Activated T-cell treated with anti-CD3 and anti-CD28 coated beads, Interleukin-2, amount 50 U/mL, for 4 hours (primary cell): ENCODE measurements around the gene GABRB2. TPM values are rescaled to one million over a fixed set of nuclear protein-coding genes. Genes with fewer than 3 reads are reported as not detected.
"Not testable (repeated sequence)": the region's sequence is repeated elsewhere in the genome, so short reads cannot be mapped to it uniquely, and the experiment has no call there.

ENCODE experiments used
- ATAC-seq, 2 donors: fragments of 200-7000 bp; cut with Tn5 transposase; one replicate each; pipeline ENCODE4 v1.10.0; 2021
- DNase-seq: peaks from one replicate; pipeline ENCODE4 v3.0.0-alpha.2; 2020
- H3K27me3 Mint-ChIP-seq: one replicate; pipeline ENCODE4 v1.8.0; 2021; ENCODE audit warnings: low read depth, mixed read lengths
- H3K36me3 Mint-ChIP-seq: one replicate; pipeline ENCODE4 v1.8.0; 2022; ENCODE audit warnings: mixed read lengths; ENCODE audit not compliant: insufficient read depth
- H3K4me1 Mint-ChIP-seq: one replicate; pipeline ENCODE4 v1.8.0; 2021; ENCODE audit warnings: low read depth, mixed read lengths
- H3K4me3 Mint-ChIP-seq: one replicate; pipeline ENCODE4 v1.8.0; 2021; ENCODE audit warnings: mild to moderate bottlenecking, moderate library complexity, mixed read lengths
- H3K9me3 Mint-ChIP-seq: one replicate; pipeline ENCODE4 v1.8.0; 2021; ENCODE audit warnings: mixed read lengths
- total RNA-seq, 3 donors: library from RNA; stranded (reverse); gene quantifications; one replicate each; pipeline ENCODE4 v1.2.1, GENCODE V29; 2021

GABRB2 gene
- total RNA-seq, 3 donors from 2014 or later = not detected

DNA sequence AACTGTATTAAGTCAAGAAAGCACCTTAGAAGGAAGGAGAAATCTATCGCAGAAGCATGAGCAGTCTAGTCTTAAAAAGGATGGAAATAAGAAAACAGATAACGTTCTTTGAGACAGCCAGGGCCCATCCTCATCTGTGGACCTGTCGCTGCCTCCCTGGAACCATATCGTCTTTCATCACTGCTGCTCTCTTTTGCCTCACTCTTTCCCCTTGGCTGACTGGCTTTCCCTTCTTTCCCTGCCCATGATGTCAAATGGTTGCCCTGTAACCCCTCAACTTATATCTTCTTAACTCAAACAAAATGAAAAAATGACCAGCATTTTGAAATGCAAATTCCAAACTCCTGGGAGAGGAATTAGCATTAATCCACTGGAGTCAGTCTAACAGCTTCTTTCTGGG lies 299.8 kb downstream of the GABRB2 start:
- no peaks in the 10 kb centered on the region for H3K27me3 Mint-ChIP-seq
- no peak overlapping the region for H3K4me3 Mint-ChIP-seq
- no peak for ATAC-seq
- H3K36me3 Mint-ChIP-seq = no peaks in the 10 kb centered on the region
- H3K4me1 Mint-ChIP-seq = no peaks in the 10 kb centered on the region
- peaks cover 3% of the 10 kb centered on the region for H3K9me3 Mint-ChIP-seq
- DNase-seq = no peak

GRCh38 chr5:161245846-161246245 lies 300.7 kb downstream of the GABRB2 start:
- peaks cover 10% of the 10 kb centered on the region for H3K9me3 Mint-ChIP-seq
- not testable (repeated sequence) for DNase-seq, H3K4me3 Mint-ChIP-seq, H3K27me3 Mint-ChIP-seq, ATAC-seq, H3K4me1 Mint-ChIP-seq, H3K36me3 Mint-ChIP-seq

Other genes with a start within 250 kb of the GABRB2 start
- not detected for gene GABRA6, start 139.0 kb upstream of the GABRB2 start, total RNA-seq